Measurements from ENCODE around the gene DNAH6. TPM values are rescaled to one million over a fixed set of nuclear protein-coding genes. Genes with fewer than 3 reads are reported as not detected.
"Not testable (repeated sequence)": the region's sequence is repeated elsewhere in the genome, so short reads cannot be mapped to it uniquely, and the experiment has no call there.

DNAH6 gene
- total RNA-seq, 1 donor from 2014 or later: 0.81 TPM

DNA sequence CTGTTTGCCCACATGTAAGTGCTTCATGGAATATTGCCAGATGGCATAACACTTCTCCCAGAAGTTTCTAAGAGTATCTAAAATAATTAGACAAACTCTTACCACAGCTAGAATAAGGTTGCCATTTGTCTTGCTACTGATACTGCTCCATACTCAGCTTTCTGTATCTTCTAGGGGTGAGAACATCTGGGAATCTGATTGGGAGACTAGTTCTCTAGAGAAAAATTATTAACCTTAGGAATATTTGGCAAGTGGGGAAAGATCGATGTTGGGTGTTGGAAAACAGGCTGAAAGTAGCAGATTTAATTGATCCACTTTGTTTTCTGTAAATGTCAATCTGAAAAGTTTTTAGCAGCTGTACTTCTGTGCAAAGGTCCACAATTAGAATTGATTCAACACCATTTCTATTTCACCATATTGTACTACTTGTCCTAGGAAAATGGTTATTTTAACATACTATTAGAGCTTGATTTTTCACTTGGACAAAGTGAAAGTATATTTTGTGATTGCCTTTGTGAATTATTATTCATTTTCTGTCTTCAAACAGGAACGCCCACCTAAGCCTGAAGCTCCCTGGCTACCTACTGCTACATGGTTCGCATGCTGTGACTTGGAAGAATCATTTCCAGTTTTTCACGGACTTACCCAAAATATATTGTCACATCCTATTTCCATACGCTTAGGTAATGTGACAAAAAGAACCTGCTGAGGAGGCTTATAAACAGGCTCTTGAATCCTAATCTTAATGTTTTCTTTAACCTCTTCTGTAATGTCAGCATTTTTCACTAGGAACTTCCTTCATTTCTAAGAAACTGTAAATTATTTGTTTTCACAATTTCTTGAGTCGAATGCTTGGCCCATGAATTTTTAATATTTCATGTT, 216.8 kb downstream of the DNAH6 start:
- intact Hi-C loops (cut with micrococcal nuclease): no loop called here

DNA sequence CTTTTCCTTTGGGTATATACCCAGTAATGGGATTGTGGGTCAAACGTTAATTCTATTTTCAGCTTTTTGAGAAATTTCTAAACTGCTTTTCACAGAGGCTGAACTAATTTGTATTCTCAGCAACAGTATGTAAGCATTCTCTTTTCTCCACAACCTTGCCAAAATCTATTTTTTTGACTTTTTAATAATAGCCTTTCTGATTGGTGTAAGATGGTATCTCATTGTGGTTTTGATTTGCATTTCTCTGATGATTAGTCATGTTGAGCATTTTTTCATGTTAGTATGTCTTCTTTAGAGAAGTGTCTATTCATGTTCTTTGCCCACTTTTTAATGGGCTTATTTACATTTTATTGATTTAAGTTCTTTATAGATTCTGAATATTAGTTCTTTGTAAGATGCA, 219.1 kb downstream of the DNAH6 start:
- intact Hi-C loops (cut with micrococcal nuclease): loop anchor here (5.0 kb wide), 1 partner anchor 122 kb away; no protein-coding TSS in a partner anchor

DNA sequence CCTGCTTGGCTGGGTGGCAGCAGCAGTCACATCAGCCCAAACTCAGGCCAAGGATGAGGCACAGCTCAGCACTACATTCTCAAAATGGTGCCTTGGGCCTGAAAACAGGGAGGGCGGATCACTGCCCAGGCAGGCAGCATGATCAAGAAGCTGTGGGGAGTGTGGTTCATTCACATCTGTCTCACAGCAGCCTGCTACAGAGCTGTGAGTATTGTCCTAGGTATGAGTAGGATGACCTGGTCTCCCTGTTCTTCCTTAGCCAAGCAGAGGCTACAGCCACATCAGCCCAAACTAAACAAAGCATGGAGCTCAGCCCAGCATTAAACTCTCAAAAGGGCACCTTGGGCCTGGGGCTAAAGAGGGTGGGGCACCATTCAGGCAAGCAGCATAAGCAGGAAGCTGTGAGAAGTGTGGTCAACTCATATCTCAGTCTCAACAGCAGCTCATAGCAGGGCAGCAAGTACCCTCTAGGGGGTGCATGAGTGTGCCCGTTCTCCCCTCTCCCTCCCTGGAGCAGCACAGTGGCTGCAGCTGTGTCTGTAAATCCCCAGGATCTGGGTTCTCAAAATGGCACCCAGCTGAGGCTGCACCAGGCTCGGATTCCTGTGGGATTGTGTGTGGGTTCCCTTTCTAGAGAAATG, 225.0 kb downstream of the DNAH6 start:
- intact Hi-C loops (cut with micrococcal nuclease): loop anchor here (1.0 kb wide), 4 partner anchors 41 to 184 kb away; no protein-coding TSS in a partner anchor

DNA sequence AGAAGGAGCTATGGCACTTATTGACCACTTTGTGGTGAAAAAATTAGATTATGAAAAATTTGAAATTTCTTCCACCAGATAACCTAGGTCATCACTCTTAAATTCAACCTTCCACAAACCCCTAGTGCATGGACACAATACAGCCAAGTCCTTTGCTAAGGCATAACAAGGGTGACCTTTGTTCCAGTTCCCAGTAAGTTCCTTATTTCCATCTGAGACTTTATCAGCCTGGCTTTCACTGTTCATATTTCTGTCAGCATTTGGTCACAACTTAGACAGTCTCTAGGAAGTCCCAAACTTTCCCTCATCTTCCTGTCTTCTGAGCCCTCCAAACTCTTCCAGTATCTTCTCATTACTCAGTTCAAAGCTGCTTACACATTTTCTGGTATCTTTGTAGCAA, 232.0 kb downstream of the DNAH6 start:
- intact Hi-C loops (cut with micrococcal nuclease): no loop called here

DNA sequence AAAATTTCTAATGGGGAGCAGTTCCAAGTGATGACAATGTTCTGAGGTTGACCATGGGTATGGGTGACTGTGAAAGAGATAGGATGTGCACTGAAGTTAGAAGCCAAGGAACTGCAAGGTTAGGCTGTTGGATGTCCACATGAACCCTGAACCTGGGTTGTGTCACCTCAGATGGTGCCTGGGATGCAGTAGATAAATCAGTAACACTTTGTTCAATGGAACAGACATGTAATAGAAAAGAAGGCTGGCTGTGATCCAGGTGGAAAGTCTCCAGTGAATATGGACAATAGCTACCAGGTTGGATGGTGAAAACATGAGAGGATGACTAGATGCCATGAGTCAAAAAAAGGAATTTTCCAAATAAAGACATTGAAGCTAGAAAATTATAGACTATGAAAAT, 233.1 kb downstream of the DNAH6 start:
- intact Hi-C loops (cut with micrococcal nuclease): no loop called here

DNA sequence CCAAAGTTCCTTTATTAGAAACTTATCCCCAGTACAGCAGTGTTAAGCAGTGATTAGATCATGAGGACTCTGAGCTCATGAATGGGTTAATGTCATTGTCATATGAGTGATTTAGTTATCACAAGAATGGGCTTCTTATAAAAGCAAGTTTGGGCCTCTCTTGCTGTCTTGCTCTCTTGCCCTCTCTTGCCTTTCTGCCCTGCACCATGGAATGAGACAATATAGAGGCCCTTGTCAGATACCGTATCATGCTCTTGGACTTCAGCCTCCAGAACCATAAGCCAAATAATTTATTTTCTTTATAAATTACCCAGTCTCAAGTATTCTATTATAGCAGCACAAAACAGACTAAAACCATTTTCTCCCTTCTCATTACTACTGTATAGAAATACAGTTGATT, 238.8 kb downstream of the DNAH6 start:
- intact Hi-C loops (cut with micrococcal nuclease): no loop called here

DNA sequence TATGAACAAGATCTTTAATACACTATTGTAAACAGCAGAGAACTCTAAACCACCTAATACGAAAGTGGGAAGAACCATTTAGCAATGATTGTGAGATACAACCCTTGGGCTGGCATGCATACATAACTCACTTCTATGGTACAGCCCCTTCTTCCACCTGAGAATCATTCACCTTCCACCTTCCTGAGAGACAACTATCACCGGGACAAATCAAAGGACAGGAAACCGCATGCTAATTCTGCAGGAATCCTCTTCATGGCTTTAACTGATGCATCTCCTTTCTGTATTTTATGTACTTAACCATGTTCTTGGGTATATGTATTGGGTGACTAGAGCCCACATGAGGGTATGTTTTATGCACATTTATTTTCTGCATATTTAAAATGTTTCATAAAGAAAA, 241.3 kb downstream of the DNAH6 start:
- intact Hi-C loops (cut with micrococcal nuclease): no loop called here

DNA sequence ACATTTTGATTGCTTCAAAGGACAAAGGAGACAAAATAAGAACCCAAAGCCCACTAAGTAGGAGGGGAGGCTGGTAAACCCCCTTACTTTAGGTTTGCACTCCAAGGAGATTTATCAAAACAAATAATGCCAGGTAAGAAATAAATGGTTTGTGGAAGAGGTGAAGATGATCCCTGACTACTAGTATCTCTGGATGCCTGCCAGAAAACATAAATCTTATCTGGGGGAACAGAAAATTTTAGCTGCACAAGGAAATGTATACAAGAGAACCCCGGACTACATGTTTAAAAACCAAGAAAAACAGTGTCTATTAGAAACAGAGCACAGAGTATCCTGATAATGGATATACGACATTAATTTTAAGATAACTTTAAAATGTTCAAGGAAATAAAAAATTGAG, 250.5 kb downstream of the DNAH6 start:
- intact Hi-C loops (cut with micrococcal nuclease): no loop called here

DNA sequence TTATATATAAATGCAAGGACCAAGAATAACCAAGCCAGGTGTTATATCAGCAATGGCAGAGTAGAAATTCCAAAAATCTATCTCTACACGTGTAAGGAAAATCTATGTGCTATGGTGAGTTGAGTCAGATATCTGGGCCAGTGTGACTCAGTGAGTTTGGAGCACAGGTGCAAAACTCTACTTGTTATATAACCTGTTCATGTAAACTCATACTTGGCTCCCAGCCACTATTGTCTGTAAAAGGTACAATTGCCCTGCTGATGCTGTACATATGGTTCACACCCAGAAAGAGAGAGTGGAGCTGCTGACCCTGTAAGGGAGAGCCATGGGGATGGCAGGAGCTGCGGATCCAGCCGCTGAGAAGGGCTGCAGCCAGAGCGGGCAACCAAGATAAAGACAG, 252.5 kb downstream of the DNAH6 start:
- intact Hi-C loops (cut with micrococcal nuclease): no loop called here

DNA sequence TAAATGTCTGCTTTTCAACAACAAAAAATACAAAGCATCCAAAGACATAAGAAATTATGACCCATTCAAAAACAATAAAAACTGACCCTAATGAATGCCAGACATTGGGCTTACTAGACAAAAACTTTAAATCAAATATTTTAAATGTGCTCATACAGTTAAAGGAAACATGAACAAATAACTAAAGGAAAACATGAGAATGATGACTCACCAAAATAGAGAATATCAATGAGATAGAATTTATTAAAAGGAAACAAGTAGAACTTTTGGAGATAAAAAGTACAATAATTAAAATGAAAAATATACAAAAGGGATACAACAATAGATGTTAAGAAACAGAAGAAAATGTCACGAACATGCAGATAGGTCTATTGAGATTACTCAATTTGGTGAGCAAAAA, 254.0 kb downstream of the DNAH6 start:
- intact Hi-C loops (cut with micrococcal nuclease): no loop called here

DNA sequence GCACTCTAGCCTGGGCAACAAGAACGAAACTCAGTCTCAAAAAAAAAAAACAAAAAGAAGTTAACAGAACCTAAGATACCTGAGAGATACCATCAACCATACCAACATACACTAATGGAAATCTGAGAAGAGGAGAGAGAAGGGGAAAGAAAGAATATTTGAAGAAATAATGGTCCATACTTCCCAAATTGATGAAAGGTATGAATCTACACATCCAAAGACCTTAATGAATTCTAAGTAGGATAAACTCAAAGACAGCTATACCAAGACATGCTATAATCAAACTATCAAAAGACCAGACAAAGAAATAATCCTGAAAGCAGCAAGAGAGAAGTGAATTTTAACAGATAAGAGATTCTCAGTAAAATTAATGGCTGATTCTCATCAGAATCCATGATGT, 255.0 kb downstream of the DNAH6 start:
- intact Hi-C loops (cut with micrococcal nuclease): no loop called here

DNA sequence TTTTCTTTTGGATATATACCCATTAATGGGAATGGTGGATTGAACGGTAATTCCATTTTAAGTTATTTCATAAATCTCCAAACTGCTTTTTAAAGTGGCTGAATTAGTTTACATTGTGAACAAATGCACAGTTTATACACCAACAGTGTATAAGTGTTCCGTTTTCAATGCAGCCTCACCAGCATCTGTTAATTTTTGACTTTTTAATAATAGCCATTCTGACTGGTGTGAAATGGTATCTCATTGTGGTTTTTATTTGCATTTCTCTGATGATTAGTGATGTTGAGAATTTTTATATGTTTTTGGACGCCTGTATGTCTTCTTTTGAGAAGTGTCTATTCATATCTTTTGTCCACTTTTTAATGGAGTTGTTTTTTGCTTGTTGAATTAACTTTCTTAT, 257.3 kb downstream of the DNAH6 start:
- intact Hi-C loops (cut with micrococcal nuclease): not testable (repeated sequence)

DNA sequence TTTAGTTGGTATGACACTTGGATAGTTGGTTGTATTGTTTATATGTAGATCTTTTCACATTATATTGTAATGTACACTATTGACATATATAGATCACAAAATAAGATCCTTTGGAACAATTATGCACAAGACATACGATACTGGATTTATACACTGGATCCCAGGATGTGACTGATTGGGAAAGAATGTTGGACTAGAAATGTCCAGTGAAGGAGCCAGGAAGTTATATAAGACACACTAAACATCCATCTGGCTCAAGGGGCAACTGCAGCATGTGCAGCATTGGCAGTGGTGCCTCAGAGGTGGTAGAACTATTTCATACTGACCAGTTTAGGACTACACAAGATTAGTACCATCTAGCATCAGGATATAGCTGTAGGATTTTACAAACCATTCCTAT, 259.7 kb downstream of the DNAH6 start:
- intact Hi-C loops (cut with micrococcal nuclease): no loop called here

DNA sequence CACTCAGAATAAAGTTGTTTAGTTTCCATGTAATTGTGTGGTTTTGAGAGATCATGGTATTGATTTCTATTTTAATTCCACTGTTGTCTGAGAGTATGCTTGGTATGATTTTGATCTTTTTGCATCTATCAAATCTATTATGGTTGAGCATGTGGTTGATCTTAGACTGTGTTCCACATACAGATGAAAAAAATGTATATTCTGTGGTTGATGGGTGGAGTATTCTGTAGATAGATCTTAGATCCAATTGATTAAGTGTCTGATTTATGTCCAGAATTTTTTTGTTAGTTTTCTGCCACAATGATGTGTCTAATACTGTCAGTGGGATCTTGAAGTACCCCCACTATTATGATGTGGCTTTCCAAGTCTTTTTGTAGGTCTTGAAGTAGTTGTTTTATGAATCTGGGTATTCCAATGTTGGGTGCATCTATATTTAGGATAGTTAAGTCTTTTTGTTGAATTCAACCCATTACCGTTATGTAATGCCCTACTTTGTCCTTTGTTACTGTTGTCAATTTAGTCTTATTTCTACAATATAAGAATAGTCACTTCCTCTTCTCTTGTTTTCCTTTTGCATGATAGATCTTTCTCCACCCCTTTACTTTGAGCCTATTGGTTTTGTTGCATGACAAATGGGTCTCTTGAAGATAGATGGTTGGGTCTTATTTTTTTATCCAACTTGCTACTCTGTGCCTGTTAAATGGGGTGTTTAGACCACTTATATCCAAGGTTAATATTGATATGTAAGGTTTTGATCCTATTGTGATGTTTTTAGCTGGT, 262.8 kb downstream of the DNAH6 start:
- intact Hi-C loops (cut with micrococcal nuclease): no loop called here

DNA sequence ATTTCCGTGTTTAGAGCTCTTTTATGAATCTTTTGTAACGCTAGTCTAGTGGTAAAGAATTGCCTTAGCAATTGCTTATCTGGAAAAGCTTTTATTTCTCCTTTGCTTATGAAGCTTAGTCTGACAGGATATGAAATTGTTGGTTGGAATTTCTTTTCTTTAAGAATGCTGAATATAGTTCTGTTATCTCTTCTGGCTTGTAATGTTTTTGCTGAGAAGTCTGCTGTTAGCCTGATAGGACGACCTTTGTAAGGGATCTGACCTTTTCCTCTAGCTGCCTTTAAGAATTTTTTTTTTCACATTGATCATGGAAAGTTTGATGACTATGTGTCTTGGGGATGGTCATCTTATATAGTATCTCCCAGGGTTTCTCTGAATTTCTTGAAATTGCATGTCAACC, 263.5 kb downstream of the DNAH6 start:
- intact Hi-C loops (cut with micrococcal nuclease): no loop called here

DNA sequence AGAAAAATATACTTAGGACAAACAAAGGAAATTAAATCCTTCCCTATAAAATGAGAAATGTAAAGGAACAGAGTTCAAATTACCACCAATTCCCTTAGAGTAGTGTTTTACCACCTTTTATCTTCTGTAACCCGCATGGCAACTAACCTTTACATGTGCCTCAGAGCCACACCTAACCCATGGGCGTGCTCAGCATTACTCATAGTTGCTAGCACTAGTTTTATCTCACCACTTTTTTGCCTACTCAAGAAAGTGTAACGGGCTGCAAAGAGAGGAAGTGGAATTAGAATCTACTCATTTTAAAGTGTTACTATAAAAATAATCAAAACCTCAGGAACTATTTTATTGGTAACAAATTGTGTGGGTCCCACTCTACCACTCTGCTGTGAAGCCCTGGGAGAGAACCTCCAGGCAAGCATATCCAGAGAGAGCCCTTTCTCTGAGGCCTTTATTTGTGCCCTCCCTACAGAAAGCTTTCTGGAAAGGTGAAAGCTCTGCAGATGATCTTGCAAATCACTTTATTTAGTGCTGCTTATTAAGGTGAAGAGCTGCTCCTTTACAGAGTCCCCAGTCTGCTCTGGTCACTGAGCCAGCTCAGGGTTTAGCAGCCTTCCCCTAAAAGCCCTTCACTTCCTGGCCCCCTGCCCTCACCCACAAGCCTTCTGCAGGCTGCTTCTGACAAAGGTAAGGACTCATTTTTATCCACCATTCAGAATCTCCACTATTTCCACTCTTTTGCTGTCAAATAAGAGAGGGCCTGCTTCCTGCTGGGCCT, 265.8 kb downstream of the DNAH6 start:
- intact Hi-C loops (cut with micrococcal nuclease): loop anchor here (1.0 to 2.0 kb wide), 13 partner anchors 15 to 287 kb away; partner anchors contain the start of gene TRABD2A

DNA sequence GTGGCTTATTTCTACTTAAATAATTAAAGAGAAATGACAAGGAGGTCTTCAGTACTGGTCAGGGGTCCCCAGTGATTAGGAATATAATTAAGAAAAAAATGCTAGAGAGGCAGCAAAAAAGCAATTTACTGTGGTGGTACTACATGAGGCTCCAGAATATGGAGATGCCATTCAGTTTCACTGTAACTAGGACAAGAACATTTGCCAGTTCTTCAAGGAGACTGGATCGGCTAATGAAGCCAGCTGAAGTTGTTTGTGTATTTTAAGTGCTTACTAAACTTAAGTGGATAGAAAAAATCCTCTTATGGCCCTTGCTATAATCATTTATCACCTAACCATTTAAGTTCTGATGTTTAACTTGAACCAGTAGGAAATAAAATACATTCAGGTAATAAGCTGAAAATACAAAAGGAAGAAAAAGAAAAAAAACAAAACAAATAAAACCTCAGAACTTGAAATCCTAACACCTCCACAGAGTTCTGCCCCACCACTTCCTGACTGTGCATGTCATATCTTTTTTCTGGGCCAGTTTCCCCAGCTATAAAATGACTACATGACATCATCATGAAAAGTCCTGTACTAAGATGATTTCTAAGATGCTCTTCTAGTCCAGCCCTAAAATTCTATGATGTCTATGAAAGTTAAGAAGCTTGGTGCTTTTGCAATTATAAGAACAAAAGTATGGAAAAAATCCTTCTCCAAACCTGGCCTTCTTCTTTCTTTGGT, 266.6 kb downstream of the DNAH6 start:
- intact Hi-C loops (cut with micrococcal nuclease): loop anchor here (1.0 to 2.0 kb wide), 14 partner anchors 14 to 288 kb away; partner anchors contain the start of gene TRABD2A

DNA sequence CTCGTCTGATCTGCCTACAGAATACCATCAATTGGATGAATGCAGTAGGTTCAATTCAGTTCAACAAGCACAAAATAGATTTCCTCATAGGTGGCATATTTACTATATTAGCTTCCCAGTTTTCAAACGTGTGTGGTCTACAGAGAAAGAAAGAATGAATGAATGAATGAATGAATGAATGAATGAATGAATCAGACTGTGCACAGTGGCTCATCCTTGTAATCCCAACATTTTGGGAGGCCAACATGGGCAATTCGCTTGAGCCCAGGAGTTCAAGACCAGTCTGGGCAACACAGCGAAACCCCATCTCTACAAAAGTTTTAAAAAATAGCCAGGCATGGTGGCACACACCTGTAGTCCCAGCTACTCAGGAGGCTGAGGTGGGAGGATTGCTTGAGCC, 269.7 kb downstream of the DNAH6 start:
- intact Hi-C loops (cut with micrococcal nuclease): no loop called here

DNA sequence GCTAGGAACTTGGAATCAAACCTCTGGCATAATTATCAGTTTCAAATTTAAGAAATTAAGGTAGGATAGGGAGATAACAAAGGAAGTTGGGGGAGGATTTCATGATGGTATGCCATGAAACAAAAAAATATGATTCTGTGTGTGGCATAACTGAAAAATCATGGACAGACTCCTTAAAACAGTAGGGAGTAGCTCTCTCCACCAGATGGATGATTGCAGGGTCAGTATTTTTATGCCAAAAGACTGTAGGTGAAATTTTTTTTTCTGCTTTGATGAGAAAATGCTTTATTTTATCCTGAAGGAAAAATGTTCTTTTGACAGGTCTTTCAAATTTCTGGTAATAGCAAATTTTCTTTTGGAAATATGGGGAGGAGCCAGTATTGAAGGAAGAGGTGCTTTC, 270.3 kb downstream of the DNAH6 start:
- intact Hi-C loops (cut with micrococcal nuclease): no loop called here

DNA sequence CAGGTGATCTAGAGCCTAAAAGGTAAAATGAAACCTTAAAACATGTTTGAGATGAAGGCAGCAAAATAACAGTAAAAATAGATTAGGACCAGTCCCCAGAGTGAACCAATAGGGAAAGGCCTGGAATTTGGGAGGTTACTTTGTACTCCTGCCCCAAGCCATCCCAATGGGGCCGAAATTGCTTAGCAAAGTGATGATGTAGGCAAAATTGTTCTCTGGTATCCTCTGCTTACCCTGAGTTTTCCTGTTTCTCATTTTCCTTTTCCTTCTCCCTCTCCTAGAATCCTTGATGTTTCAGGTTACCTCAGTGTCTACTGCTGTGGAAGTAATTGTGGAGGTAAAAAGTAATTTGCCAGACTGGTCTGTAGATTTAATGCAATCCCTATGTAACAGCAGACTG, 271.7 kb downstream of the DNAH6 start:
- intact Hi-C loops (cut with micrococcal nuclease): no loop called here

Measured in T-helper 1 cell treated with Interleukin-12 subunit alpha and Interleukin-12 subunit beta and Interleukin-4 antibody, amounts not matched to agents 30 ng/mL and 1 ng/mL, for 36 hours (primary cell).